Endothelial cell of umbilical vein (primary cell): ENCODE measurements around the gene C8A.

ENCODE experiments used
- FOS ChIP-seq: IDR thresholded peaks from 2 replicates; pipeline ENCODE4 v1.6.1; 2011; ENCODE audit warnings: mild to moderate bottlenecking, low read length, moderate library complexity, borderline replicate concordance; ENCODE audit not compliant: insufficient read depth
- MAX ChIP-seq: IDR thresholded peaks from 2 replicates; pipeline ENCODE4 v1.6.1; 2011; ENCODE audit not compliant: insufficient read depth, insufficient read length
- MYC ChIP-seq: IDR thresholded peaks from one replicate; pipeline ENCODE4 v1.6.1; 2011; ENCODE audit warnings: mild to moderate bottlenecking, low read depth, low read length
- TF ChIP-seq, protein P1 (sequence below), 2 donors: IDR thresholded peaks; 1 replicate in 1 of 2; 2 replicates in 1 of 2; pipeline ENCODE4 v1.5.1; 2011; ENCODE audit warnings: low read length in 2 of 2, mild to moderate bottlenecking in 2 of 2, moderate library complexity in 2 of 2, control low read depth in 1 of 2, inconsistent platforms in 1 of 2, low read depth in 1 of 2; ENCODE audit not compliant: insufficient read depth in 1 of 2; ENCODE audit errors: extremely low read depth in 1 of 2

GRCh38 chr1:56965191-56965590, 110.6 kb downstream of the C8A start:
- TF ChIP-seq, protein P1, sequence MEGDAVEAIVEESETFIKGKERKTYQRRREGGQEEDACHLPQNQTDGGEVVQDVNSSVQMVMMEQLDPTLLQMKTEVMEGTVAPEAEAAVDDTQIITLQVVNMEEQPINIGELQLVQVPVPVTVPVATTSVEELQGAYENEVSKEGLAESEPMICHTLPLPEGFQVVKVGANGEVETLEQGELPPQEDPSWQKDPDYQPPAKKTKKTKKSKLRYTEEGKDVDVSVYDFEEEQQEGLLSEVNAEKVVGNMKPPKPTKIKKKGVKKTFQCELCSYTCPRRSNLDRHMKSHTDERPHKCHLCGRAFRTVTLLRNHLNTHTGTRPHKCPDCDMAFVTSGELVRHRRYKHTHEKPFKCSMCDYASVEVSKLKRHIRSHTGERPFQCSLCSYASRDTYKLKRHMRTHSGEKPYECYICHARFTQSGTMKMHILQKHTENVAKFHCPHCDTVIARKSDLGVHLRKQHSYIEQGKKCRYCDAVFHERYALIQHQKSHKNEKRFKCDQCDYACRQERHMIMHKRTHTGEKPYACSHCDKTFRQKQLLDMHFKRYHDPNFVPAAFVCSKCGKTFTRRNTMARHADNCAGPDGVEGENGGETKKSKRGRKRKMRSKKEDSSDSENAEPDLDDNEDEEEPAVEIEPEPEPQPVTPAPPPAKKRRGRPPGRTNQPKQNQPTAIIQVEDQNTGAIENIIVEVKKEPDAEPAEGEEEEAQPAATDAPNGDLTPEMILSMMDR (IDR thresholded peaks at IDR 0.05; ENCODE audit: extremely low read depth in 1 of 2, insufficient read depth in 1 of 2, low read depth in 1 of 2, low read length in 2 of 2) = no peak
- TF ChIP-seq FOS (no peak), MAX (no peak), MYC (no peak)
